Measurements from ENCODE around the gene COL6A1.

DNA sequence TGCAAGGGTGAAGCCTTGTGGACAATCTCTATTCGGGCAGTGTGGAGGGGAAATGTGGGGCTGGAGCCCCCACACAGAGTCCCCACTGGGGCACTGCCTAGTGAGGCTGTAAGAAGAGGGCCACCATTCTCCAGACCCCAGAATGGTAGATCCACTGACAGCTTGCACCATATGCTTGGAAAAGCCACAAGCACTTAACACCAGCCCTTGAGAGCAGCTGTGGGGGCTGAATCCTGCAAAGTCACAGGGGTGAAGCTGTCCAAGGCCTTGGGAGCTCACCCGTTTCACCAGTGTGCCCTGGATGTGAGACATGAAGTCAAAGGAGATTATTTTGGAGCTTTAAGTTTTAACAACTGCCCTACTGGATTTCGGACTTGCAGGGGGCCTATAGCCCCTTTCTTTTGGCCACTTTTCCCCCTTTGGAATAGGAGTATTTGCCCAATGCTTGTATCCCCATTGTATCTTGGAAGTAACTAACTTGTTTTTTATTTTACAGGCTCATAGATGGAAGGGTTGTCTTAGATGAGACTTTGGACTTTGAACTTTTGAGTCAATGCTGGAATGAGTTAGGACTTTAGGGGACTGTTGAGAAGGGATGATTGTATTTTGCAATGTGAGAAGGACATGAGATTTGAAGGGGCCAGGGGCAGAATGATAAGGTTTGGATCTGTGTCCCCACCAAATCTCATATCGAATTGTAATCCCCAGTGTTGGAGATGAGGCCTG, 16.3 kb upstream of the COL6A1 start:
- TF ChIP-seq, protein P1, sequence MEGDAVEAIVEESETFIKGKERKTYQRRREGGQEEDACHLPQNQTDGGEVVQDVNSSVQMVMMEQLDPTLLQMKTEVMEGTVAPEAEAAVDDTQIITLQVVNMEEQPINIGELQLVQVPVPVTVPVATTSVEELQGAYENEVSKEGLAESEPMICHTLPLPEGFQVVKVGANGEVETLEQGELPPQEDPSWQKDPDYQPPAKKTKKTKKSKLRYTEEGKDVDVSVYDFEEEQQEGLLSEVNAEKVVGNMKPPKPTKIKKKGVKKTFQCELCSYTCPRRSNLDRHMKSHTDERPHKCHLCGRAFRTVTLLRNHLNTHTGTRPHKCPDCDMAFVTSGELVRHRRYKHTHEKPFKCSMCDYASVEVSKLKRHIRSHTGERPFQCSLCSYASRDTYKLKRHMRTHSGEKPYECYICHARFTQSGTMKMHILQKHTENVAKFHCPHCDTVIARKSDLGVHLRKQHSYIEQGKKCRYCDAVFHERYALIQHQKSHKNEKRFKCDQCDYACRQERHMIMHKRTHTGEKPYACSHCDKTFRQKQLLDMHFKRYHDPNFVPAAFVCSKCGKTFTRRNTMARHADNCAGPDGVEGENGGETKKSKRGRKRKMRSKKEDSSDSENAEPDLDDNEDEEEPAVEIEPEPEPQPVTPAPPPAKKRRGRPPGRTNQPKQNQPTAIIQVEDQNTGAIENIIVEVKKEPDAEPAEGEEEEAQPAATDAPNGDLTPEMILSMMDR (IDR thresholded peaks at IDR 0.05; ENCODE audit: low read depth, low read length, missing input control), result no peak
- peak; percentile 13 for TF ChIP-seq YY1 (IDR thresholded peaks at IDR 0.05)
- peak in 1 of 2 donors; percentile 30 for TF ChIP-seq RXRA (IDR thresholded peaks at IDR 0.05)
- TF ChIP-seq, protein P2, sequence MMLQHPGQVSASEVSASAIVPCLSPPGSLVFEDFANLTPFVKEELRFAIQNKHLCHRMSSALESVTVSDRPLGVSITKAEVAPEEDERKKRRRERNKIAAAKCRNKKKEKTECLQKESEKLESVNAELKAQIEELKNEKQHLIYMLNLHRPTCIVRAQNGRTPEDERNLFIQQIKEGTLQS (IDR thresholded peaks at IDR 0.05), result no peak
- no peak for TF ChIP-seq RAD21 (IDR thresholded peaks at IDR 0.05)
- TF ChIP-seq SP1 (IDR thresholded peaks at IDR 0.05), result peak; percentile 54
